Liver (tissue), 9 donors: ENCODE data around the gene EPHB4. TPM values are rescaled to one million over a fixed set of nuclear protein-coding genes. Genes with fewer than 3 reads are reported as not detected.

ENCODE experiments used
- DNase-seq: peaks from one replicate; pipeline ENCODE4 v3.0.0-alpha.2; 2017; ENCODE audit warnings: low spot score
- H3K27ac ChIP-seq, 2 donors: one replicate each; pipeline ENCODE4 v1.7.0; 2013; ENCODE audit warnings: inconsistent platforms in 2 of 2, low read length in 2 of 2, control low read depth in 1 of 2, low read depth in 1 of 2, mild to moderate bottlenecking in 1 of 2
- H3K27me3 ChIP-seq, 4 donors: one replicate each; pipeline versions ENCODE4 v1.6.1 to v1.7.0; 2013; ENCODE audit warnings: low read length in 3 of 4, inconsistent platforms in 1 of 4, mild to moderate bottlenecking in 1 of 4, moderate library complexity in 1 of 4; ENCODE audit not compliant: control insufficient read depth in 4 of 4, insufficient read depth in 4 of 4
- H3K36me3 ChIP-seq, 4 donors: one replicate each; pipeline versions ENCODE4 v1.6.1 to v1.7.0; 2013; ENCODE audit warnings: low read length in 3 of 4, mild to moderate bottlenecking in 3 of 4, low read depth in 1 of 4, moderate library complexity in 1 of 4; ENCODE audit not compliant: control insufficient read depth in 4 of 4, insufficient read depth in 3 of 4
- H3K4me1 ChIP-seq, 4 donors: one replicate each; pipeline versions ENCODE4 v1.6.1 to v1.7.0; 2013; ENCODE audit warnings: low read length in 3 of 4, mild to moderate bottlenecking in 3 of 4, moderate library complexity in 1 of 4; ENCODE audit not compliant: control insufficient read depth in 4 of 4, insufficient read depth in 4 of 4
- H3K4me3 ChIP-seq, 3 donors: one replicate each; pipeline versions ENCODE4 v1.6.1 to v1.7.0; 2013; ENCODE audit warnings: low read length in 3 of 3, control low read depth in 1 of 3, low read depth in 1 of 3, mild to moderate bottlenecking in 1 of 3
- H3K9ac ChIP-seq, 2 donors: one replicate each; pipeline ENCODE4 v1.7.0; 2013; ENCODE audit warnings: low read length in 2 of 2, mild to moderate bottlenecking in 2 of 2, moderate library complexity in 2 of 2, control low read depth in 1 of 2, low read depth in 1 of 2
- H3K9me3 ChIP-seq, 4 donors: one replicate each; pipeline versions ENCODE4 v1.6.1 to v1.7.0; 2013; ENCODE audit warnings: low read length in 3 of 4; ENCODE audit not compliant: control insufficient read depth in 4 of 4
- EGR1 ChIP-seq, 2 donors: IDR thresholded peaks; 2 replicates each; pipeline ENCODE4 v1.6.1; 2016 to 2018; ENCODE audit warnings: antibody characterized with exemption in 2 of 2, low read depth in 2 of 2
- FOXA1 ChIP-seq: IDR thresholded peaks from 2 replicates; pipeline ENCODE4 v1.6.1; 2016; ENCODE audit warnings: antibody characterized with exemption
- FOXA2 ChIP-seq: IDR thresholded peaks from 2 replicates; pipeline ENCODE4 v1.6.1; 2016; ENCODE audit warnings: antibody characterized with exemption
- GABPA ChIP-seq, 2 donors: IDR thresholded peaks in 1 of 2; conservative IDR thresholded peaks in 1 of 2; 2 replicates each; pipeline ENCODE4 v1.6.1; 2016; ENCODE audit warnings: antibody characterized with exemption in 2 of 2, mild to moderate bottlenecking in 1 of 2, moderate library complexity in 1 of 2
- HNF4A ChIP-seq, 2 donors: conservative IDR thresholded peaks; 2 replicates each; pipeline ENCODE4 v1.6.1; 2016; ENCODE audit warnings: antibody characterized with exemption in 2 of 2, mild to moderate bottlenecking in 2 of 2
- HNF4G ChIP-seq: IDR thresholded peaks from 2 replicates; pipeline ENCODE4 v1.6.1; 2016; ENCODE audit warnings: antibody characterized with exemption
- JUND ChIP-seq, 2 donors: IDR thresholded peaks; 2 replicates each; pipeline ENCODE4 v1.6.1; 2016; ENCODE audit warnings: antibody characterized with exemption in 2 of 2
- RXRA ChIP-seq, 2 donors: IDR thresholded peaks; 2 replicates each; pipeline ENCODE4 v1.6.1; 2017 to 2018; ENCODE audit warnings: antibody characterized with exemption in 2 of 2, mild to moderate bottlenecking in 1 of 2
- SP1 ChIP-seq: IDR thresholded peaks from 2 replicates; pipeline ENCODE4 v1.6.1; 2018; ENCODE audit warnings: antibody characterized with exemption, mild to moderate bottlenecking
- YY1 ChIP-seq: IDR thresholded peaks from 2 replicates; pipeline ENCODE4 v1.6.1; 2016; ENCODE audit warnings: antibody characterized with exemption, mild to moderate bottlenecking
- WGBS: extraction: QIAGEN DNeasy Blood & Tissue Kit; methylation state at CpG from one replicate; pipeline ENCODE4 v1.1.7; 2013; 5-methylcytosine and 5-hydroxymethylcytosine counted together
- polyA plus RNA-seq, 2 donors: library from polyadenylated mRNA; stranded (reverse) in 1 of 2; unstranded in 1 of 2; fragments of 200-250 nt in 1 of 2; fragments of >200 nt in 1 of 2; fragmentation: Nextera tagmentation in 1 of 2; extraction: Ambion mirVana in 1 of 2; gene quantifications; one replicate each; pipeline versions ENCODE4 v1.2.1 to v1.2.3, GENCODE V29; 2013 to 2015
- total RNA-seq, 2 donors: library from RNA; depleted of rRNA; stranded (reverse); fragments of >200 nt; gene quantifications; one replicate each; pipeline ENCODE4 v1.2.3, GENCODE V29; 2014
- TF ChIP-seq, protein P1 (sequence below): IDR thresholded peaks from 2 replicates; pipeline ENCODE4 v1.6.1; 2016; ENCODE audit warnings: antibody characterized with exemption
- TF ChIP-seq, protein P2 (sequence below): IDR thresholded peaks from 2 replicates; pipeline ENCODE4 v1.6.1; 2016; ENCODE audit warnings: antibody characterized with exemption, mild to moderate bottlenecking
- TF ChIP-seq, protein P3 (sequence below): IDR thresholded peaks from 2 replicates; pipeline ENCODE4 v1.6.1; 2016; ENCODE audit warnings: antibody characterized with exemption
- TF ChIP-seq, protein P4 (sequence below): IDR thresholded peaks from 2 replicates; pipeline ENCODE4 v1.6.1; 2016; ENCODE audit warnings: antibody characterized with exemption
- donor health status: healthy.
- donor health status: healthy.
- donor health status: healthy.
- donor health status: healthy.
- donor health status: healthy.

Gene EPHB4
- total and polyA plus RNA-seq, 4 donors, result 14.4 to 53.0 (median 50.0) TPM

DNA sequence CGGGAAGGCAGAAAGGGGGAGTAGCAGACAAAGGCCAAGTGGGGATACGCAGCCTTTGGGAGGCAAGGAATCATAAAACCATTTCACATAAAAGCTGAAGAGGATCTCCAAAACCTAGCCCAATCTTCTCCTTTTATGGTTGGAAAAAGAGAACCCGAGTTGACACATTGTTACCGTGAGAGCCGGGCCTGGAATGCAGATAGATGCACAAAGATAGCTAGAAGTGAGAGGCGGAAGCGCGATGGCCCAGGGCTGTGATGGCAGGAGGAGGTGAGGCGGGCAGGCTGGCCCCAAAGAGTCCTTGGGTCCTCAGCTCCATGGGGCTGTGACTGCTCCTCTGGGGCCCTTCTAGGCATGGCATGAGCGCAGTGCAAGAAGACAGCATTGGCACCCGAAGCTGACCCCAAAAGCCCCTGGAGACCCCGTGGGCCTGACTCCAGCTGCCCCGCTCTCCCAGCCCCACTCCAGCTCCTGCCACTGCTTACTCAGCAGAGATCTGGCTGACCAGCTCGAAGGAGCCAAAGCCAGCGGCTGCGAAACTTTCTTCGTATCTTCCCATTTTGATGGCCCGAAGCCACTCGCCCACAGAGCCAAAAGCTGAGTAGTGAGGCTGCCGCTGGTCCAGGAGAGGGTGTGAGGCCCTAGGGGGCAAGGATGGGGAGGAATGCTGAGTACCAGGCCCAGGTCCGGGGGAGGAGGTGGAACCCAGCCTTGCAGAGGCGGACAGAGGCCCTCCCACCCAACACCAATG, 22.5 kb downstream of the EPHB4 start:
- 91% methylated on average over 22 of the region's 22 CpGs for WGBS
- Histone ChIP-seq H3K27ac (no peak overlapping the region), H3K4me1 (peaks cover 0 to 5% (median 0%) of the 10 kb centered on the region in 4 donors), H3K36me3 (peaks cover 26 to 38% (median 31%) of the 10 kb centered on the region in 4 donors), H3K27me3 (no peaks in the 10 kb centered on the region), H3K9ac (no peak overlapping the region), H3K4me3 (no peak overlapping the region), H3K9me3 (no peaks in the 10 kb centered on the region)
- no peak for TF ChIP-seq HNF4A (conservative IDR thresholded peaks at IDR 0.05)
- no peak for TF ChIP-seq GABPA (IDR thresholded peaks at IDR 0.05 in 1 of 2, conservative IDR thresholded peaks at IDR 0.05 in 1 of 2)
- TF ChIP-seq, protein P1, sequence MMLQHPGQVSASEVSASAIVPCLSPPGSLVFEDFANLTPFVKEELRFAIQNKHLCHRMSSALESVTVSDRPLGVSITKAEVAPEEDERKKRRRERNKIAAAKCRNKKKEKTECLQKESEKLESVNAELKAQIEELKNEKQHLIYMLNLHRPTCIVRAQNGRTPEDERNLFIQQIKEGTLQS, result no peak
- TF ChIP-seq, protein P2, sequence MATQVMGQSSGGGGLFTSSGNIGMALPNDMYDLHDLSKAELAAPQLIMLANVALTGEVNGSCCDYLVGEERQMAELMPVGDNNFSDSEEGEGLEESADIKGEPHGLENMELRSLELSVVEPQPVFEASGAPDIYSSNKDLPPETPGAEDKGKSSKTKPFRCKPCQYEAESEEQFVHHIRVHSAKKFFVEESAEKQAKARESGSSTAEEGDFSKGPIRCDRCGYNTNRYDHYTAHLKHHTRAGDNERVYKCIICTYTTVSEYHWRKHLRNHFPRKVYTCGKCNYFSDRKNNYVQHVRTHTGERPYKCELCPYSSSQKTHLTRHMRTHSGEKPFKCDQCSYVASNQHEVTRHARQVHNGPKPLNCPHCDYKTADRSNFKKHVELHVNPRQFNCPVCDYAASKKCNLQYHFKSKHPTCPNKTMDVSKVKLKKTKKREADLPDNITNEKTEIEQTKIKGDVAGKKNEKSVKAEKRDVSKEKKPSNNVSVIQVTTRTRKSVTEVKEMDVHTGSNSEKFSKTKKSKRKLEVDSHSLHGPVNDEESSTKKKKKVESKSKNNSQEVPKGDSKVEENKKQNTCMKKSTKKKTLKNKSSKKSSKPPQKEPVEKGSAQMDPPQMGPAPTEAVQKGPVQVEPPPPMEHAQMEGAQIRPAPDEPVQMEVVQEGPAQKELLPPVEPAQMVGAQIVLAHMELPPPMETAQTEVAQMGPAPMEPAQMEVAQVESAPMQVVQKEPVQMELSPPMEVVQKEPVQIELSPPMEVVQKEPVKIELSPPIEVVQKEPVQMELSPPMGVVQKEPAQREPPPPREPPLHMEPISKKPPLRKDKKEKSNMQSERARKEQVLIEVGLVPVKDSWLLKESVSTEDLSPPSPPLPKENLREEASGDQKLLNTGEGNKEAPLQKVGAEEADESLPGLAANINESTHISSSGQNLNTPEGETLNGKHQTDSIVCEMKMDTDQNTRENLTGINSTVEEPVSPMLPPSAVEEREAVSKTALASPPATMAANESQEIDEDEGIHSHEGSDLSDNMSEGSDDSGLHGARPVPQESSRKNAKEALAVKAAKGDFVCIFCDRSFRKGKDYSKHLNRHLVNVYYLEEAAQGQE, result no peak
- no peak for TF ChIP-seq FOXA2
- no peak for TF ChIP-seq YY1
- TF ChIP-seq FOXA1, result no peak
- no peak for TF ChIP-seq SP1
- TF ChIP-seq, protein P3, sequence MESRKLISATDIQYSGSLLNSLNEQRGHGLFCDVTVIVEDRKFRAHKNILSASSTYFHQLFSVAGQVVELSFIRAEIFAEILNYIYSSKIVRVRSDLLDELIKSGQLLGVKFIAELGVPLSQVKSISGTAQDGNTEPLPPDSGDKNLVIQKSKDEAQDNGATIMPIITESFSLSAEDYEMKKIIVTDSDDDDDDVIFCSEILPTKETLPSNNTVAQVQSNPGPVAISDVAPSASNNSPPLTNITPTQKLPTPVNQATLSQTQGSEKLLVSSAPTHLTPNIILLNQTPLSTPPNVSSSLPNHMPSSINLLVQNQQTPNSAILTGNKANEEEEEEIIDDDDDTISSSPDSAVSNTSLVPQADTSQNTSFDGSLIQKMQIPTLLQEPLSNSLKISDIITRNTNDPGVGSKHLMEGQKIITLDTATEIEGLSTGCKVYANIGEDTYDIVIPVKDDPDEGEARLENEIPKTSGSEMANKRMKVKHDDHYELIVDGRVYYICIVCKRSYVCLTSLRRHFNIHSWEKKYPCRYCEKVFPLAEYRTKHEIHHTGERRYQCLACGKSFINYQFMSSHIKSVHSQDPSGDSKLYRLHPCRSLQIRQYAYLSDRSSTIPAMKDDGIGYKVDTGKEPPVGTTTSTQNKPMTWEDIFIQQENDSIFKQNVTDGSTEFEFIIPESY, result no peak
- TF ChIP-seq HNF4G, result no peak
- no peak for TF ChIP-seq JUND (IDR thresholded peaks at IDR 0.05)
- no peak for TF ChIP-seq RXRA (IDR thresholded peaks at IDR 0.05)
- TF ChIP-seq, protein P4, sequence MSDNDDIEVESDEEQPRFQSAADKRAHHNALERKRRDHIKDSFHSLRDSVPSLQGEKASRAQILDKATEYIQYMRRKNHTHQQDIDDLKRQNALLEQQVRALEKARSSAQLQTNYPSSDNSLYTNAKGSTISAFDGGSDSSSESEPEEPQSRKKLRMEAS, result no peak
- no peak for DNase-seq

DNA sequence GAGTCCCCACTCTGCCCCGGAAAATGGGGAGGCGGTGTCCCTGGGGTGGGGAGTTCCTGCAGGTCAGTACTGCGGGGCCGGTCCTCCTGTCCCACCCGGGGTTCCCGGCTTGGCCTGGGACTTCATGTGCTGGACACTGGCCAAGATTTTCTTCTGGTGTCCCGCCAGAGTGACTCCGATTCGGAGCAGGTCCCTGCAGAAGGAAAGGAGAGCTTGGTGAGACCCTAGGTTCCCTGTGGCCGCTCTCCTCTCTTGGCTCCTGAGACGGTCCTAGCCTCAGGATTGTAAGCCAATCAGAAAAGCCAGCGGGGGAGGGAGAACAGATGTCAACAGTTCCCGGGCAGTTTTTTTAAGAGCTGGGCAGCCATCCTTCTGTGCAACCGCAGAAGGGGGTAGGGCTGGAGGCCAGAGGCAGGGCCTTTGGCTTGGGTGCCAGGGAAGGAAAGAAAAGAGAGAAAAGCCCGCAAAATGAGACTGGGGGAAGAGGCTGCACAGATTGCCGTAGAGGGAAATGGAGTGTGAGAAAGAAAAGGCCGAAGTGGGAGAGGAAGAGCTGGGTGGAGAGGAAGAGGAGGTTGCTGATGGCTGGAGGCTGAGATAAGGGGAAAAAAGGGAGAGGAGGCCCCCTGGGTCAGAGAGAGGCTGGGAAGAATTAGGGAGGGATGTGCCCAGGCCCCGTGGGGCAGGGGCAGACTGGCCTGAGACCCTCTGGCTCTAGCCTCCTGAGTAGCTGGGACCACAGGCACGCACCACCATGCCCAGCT, 23.7 kb downstream of the EPHB4 start:
- TF ChIP-seq HNF4G (no peak), GABPA (IDR thresholded peaks at IDR 0.05 in 1 of 2, conservative IDR thresholded peaks at IDR 0.05 in 1 of 2) (no peak), SP1 (no peak), JUND (IDR thresholded peaks at IDR 0.05) (no peak), FOXA1 (no peak), RXRA (IDR thresholded peaks at IDR 0.05) (no peak), EGR1 (IDR thresholded peaks at IDR 0.05; ENCODE audit: low read depth in 2 of 2) (no peak)
- TF ChIP-seq, protein P1, result no peak
- no peak overlapping the region for H3K9ac ChIP-seq
- peaks cover 0 to 9% (median 0%) of the 10 kb centered on the region in 4 donors for H3K4me1 ChIP-seq
- WGBS, result 46% methylated on average over 19 of the region's 19 CpGs
- H3K36me3 ChIP-seq, result peaks cover 24 to 34% (median 27%) of the 10 kb centered on the region in 4 donors
- H3K9me3 ChIP-seq, result no peaks in the 10 kb centered on the region
- H3K27me3 ChIP-seq, result no peaks in the 10 kb centered on the region
- H3K27ac ChIP-seq, result no peak overlapping the region
- DNase-seq, result no peak
- no peak overlapping the region for H3K4me3 ChIP-seq
